Measurements from ENCODE around the gene ARHGAP26. TPM values are rescaled to one million over a fixed set of nuclear protein-coding genes. Genes with fewer than 3 reads are reported as not detected.

The ARHGAP26 gene
- total RNA-seq, 4 donors from 2014 or later, result 22.3 to 40.7 (median 28.2) TPM

DNA sequence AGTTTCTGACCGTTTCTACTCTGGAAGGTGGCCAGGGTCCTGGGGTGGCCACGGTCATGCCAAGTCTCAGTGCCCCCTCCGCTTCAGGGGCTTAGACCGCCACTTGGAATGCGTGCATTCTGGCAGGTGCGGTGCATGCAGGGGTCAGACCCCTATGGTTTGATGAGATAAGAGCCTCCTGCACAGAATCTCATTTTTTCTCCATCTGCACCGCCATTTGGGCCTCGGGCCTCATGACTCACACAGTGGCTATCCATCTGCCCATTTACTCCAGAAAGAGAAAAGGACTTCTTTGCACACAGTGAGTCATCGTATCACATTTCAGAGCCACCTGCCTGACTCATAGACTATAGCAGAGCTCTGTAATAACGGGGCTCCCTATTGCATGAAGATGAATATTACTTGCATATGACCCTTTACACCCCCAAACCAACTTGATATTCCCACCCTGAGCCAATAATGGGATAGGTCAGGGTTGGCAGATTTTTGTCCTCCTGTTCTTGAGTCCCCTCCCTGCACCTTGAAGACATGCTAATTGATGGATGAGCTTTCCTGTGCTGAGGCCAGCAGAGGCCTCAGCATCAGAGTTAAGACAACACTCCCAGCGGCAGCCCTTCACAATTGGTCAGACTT, 475.9 kb downstream of the ARHGAP26 start:
- no peaks in the 10 kb centered on the region for H3K27me3 ChIP-seq
- intact Hi-C loops (cut with DNase I), result no loop called here
- no peak overlapping the region for H3K4me3 ChIP-seq
- H3K4me1 ChIP-seq, result peaks cover 3 to 36% (median 28%) of the 10 kb centered on the region in 4 donors
- WGBS, result 78% methylated on average over 11 of the region's 11 CpGs
- no peaks in the 10 kb centered on the region for H3K9me3 ChIP-seq
- TF ChIP-seq, protein P1, sequence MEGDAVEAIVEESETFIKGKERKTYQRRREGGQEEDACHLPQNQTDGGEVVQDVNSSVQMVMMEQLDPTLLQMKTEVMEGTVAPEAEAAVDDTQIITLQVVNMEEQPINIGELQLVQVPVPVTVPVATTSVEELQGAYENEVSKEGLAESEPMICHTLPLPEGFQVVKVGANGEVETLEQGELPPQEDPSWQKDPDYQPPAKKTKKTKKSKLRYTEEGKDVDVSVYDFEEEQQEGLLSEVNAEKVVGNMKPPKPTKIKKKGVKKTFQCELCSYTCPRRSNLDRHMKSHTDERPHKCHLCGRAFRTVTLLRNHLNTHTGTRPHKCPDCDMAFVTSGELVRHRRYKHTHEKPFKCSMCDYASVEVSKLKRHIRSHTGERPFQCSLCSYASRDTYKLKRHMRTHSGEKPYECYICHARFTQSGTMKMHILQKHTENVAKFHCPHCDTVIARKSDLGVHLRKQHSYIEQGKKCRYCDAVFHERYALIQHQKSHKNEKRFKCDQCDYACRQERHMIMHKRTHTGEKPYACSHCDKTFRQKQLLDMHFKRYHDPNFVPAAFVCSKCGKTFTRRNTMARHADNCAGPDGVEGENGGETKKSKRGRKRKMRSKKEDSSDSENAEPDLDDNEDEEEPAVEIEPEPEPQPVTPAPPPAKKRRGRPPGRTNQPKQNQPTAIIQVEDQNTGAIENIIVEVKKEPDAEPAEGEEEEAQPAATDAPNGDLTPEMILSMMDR (IDR thresholded peaks at IDR 0.05), result no peak
- TF ChIP-seq POLR2A (IDR thresholded peaks at IDR 0.05; ENCODE audit: low read depth) (no peak), POLR2AphosphoS5 (IDR thresholded peaks at IDR 0.05) (peak in 1 of 2 donors; percentile 25), EP300 (IDR thresholded peaks at IDR 0.05) (no peak)
- no peak for DNase-seq (ENCODE audit: extremely low spot score)
- no peaks in the 10 kb centered on the region for H3K36me3 ChIP-seq
- H3K27ac ChIP-seq (replicated peaks in 1 of 4), result no peak overlapping the region

GRCh38 chr5:143247134-143247815, 477.1 kb downstream of the ARHGAP26 start:
- TF ChIP-seq, protein P1 (IDR thresholded peaks at IDR 0.05), result no peak
- TF ChIP-seq POLR2AphosphoS5 (IDR thresholded peaks at IDR 0.05) (no peak), EP300 (IDR thresholded peaks at IDR 0.05) (no peak), POLR2A (IDR thresholded peaks at IDR 0.05; ENCODE audit: low read depth) (no peak)
- WGBS, result 83% methylated on average over 1 of the region's 1 CpG

DNA sequence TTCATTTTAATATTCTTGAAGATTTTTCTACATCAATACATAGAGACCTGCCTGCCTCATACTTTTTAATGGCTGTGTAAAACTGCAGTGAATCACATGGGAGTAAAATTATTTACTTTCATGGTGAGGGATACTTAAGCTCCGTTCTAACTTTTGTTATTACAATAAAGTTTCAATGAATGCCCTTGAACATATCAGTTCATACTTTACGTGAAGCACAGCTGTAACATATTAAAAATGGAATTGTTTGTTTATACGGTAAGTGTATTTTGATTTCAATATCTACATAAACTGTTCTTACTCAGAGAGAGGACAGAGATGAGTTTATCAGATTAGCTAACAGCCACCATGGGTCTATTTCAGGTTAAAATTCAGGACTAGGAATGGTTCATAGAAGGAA, 478.2 kb downstream of the ARHGAP26 start:
- Histone ChIP-seq H3K27ac (replicated peaks in 1 of 4) (no peak overlapping the region), H3K27me3 (no peaks in the 10 kb centered on the region), H3K36me3 (no peaks in the 10 kb centered on the region), H3K4me1 (peaks cover 3 to 34% (median 21%) of the 10 kb centered on the region in 4 donors), H3K4me3 (no peak overlapping the region), H3K9me3 (no peaks in the 10 kb centered on the region)
- intact Hi-C loops (cut with DNase I), result no loop called here
- DNase-seq (ENCODE audit: extremely low spot score), result no peak
- WGBS, result 76% methylated on average over 3 of the region's 3 CpGs
- no peak for TF ChIP-seq POLR2AphosphoS5 (IDR thresholded peaks at IDR 0.05)
- TF ChIP-seq EP300 (IDR thresholded peaks at IDR 0.05), result no peak
- TF ChIP-seq POLR2A (IDR thresholded peaks at IDR 0.05; ENCODE audit: low read depth), result no peak
- TF ChIP-seq, protein P1 (IDR thresholded peaks at IDR 0.05), result no peak

More at GRCh38 chr5:143247134-143247815, 477.1 kb downstream of the ARHGAP26 start:
- intact Hi-C loops (cut with DNase I), result no loop called here
- Histone ChIP-seq H3K9me3 (no peaks in the 10 kb centered on the region), H3K27me3 (no peaks in the 10 kb centered on the region), H3K27ac (replicated peaks in 1 of 4) (no peak overlapping the region), H3K4me3 (no peak overlapping the region), H3K36me3 (no peaks in the 10 kb centered on the region), H3K4me1 (peaks cover 3 to 36% (median 28%) of the 10 kb centered on the region in 4 donors)
- no peak for DNase-seq (ENCODE audit: extremely low spot score)

- no peak for DNase-seq (ENCODE audit: extremely low spot score)
- Histone ChIP-seq H3K9me3 (no peaks in the 10 kb centered on the region), H3K4me3 (no peak overlapping the region), H3K4me1 (peaks cover 0 to 28% (median 15%) of the 10 kb centered on the region in 4 donors), H3K27ac (replicated peaks in 1 of 4) (no peak overlapping the region), H3K36me3 (no peaks in the 10 kb centered on the region), H3K27me3 (no peaks in the 10 kb centered on the region)
- TF ChIP-seq POLR2A (IDR thresholded peaks at IDR 0.05; ENCODE audit: low read depth) (no peak), EP300 (IDR thresholded peaks at IDR 0.05) (no peak), POLR2AphosphoS5 (IDR thresholded peaks at IDR 0.05) (no peak)
- TF ChIP-seq, protein P1 (IDR thresholded peaks at IDR 0.05), result no peak
- intact Hi-C loops (cut with DNase I), result no loop called here
- 81% methylated on average over 3 of the region's 3 CpGs for WGBS
These were observed 478.8 kb downstream of the ARHGAP26 start for GRCh38 chr5:143248822-143249579.
